Right hindlimb (tissue), 1 donor: ENCODE results near the gene LRG1.

Experiments
- DNase-seq: peaks from one replicate; pipeline ENCODE4 v3.0.0-alpha.2; 2018

LRG1 gene

GRCh38 chr19:4524808-4525562 is 14.9 kb downstream of the LRG1 start:
- DNase-seq, result peak; percentile 61

- no peak for DNase-seq
These were observed 16.3 kb downstream of the LRG1 start for GRCh38 chr19:4523306-4524110.

DNA sequence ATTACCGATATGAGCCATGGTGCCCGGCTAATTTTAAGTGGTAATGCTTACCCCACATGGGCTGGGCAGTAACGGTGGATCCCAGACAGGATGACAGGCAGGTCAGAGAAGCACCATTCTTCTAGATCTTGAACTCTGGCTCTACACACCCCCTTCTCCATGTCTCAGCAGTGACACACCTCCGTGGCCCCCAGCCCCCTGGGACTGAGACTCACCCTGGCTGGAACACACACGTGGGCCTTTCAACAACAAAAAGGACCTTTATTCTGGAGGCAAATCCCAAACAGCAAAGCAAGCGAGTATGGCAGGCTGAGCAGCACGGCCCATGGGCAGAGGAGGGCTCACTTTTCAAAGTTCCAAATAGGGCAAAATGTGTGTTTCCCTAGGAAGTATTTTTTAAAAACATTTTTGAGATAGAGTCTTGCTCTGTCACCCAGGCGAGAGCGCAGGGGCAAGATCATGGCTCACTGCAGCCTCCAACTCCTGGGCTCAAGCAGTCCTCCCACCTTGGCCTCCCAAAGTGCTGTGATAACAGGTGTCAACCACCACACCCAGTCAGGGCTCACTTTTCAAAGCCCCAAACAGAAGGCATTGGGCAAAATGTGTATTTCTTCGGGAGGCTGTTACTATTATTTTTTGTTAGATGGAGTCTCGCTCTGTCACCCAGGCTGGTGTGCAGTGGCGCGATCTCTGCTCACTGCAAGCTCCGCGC is 17.4 kb downstream of the LRG1 start:
- DNase-seq, result no peak

- DNase-seq, result no peak
These were observed 18.0 kb downstream of the LRG1 start for GRCh38 chr19:4521888-4522242.

DNA sequence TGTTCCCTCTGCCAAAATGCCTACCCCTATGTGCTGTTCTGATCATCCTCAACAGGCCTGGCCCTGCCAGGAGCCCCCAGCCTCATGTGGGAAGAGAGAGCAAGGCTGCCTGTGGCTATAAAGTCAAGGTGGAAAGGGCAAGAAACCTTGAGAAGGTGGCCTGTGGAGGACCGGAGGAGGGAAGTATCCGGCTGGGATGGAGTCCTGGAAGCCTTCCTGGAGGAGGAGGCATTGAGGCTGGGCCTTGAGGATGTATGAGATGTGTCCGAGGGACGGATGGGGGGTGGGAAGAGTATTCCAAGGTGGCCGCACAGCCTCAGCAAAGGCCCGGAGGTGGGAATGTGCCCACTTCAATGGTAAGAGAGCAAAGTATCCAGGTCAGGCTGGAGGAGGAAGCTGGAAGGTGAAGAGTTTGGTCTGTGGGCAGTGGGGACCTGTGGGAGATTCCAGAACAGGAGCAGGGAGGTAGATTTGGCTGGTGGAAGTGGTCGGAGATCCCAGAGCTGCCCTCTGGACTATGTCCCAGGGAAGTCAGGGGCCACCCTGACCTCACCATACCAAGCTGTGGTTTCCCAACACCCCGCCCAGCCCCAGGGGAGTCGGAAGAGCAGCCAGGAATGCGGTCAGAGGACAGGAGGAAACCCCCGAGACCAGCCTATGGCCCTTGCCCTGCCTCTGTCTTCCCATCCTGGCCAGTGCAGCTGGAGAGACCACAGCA is 18.5 kb downstream of the LRG1 start:
- DNase-seq, result no peak

DNA sequence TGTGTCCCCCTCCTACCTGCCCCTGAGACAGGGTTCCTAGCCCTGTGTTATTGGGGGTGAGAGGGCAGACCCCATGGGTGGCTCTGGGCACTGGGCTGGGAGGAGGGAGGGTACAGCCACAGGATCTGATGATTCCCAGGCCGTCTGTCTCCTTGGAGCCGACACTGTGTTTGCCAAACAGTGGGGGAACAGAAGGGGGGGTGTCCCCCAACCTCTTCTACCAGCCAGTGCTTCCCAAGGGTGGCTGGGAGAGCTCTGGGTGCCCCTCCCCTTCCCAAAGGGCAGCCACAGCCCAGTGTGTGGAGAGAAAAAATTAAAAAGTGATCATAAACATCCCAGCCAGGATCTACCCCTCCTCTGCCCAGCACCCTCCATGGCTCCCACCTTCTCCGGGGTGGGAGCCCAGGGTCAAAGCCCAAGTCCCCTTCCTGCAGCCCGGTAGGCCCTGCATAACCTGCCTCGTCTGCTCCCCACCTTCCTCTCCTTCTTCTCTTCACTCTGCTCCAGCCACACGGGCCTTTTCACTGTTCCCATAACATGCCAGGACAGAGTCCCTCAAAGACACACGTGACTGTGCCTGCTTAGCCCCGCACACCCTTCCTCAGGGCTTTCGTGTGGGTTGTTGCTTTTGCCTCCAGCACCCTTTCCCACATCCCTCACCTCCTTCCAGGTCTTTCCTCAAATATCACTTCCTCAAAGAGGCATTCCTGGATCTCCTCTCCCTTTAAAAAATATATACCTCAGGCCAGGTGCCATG is 20.1 kb downstream of the LRG1 start:
- no peak for DNase-seq

- no peak for DNase-seq
These were observed 20.7 kb downstream of the LRG1 start for GRCh38 chr19:4519172-4519496.

GRCh38 chr19:4518345-4519171 is 21.3 kb downstream of the LRG1 start, which contains the start of gene PLIN4:
TSS of gene PLIN4 (minus strand) at chr19:4518486. CDS start at chr19:4518272, 214 bp downstream.
- DNase-seq, result peak; percentile 72

GRCh38 chr19:4517451-4518057 is 22.3 kb downstream of the LRG1 start:
- no peak for DNase-seq

GRCh38 chr19:4516939-4517300 is 22.9 kb downstream of the LRG1 start:
- peak; percentile 46 for DNase-seq

DNA sequence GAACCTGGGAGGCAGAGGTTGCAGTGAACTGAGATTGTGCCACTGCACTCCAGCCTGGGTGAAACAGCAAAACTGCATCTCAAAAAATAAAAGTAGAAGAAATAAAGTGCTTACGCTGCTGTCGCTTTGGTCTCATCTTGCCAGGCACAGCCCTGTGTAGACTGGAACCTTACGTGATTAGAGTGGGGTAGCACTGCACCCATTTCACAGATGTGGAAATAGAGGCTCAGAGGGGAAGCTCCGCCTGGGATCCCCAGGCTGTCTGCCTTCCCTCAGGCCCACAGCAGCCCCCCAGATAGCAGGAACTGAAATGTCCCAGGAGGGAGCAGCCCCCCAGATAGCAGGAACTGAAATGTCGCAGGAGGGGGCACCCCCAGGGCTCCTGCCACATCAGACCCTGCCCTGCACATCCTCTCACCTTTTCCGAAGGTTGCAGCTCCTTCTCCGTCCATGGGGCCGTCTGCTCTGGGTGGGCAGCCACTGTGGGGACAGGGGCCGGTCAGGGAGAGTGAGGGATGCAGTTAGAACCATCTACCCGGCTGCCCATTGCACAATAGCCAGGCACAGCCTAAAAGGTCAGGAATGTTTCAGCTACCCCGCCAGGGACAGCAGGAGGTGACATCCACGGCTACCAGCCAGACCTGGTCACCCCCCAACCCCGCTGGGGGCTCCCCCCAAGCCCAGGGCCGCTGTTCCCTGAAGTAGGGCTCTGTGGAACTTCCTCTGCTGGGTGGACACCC is 23.5 kb downstream of the LRG1 start:
- DNase-seq, result no peak

DNA sequence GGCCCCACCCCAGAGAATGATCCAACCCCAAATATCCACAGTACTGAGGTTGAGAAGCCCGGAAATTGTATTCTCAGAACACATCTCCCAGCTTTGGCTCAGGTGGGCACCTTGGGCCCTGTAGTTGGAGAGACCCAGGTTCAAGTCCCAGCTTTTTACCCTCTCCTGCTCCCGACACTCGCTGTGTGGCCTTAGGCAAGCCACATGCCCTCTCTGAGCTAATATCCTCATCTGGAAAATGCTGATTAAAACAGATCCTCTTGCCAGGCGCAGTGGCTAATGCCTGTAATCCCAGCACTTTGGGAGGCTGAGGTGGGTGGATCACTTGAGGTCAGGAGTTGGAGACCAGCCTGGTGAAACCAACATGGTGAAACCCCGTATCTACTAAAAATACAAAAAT is 24.1 kb downstream of the LRG1 start:
- no peak for DNase-seq

- no peak for DNase-seq
These were observed 26.6 kb downstream of the LRG1 start for GRCh38 chr19:4513248-4513647.

- DNase-seq, result no peak
These were observed 27.8 kb downstream of the LRG1 start for GRCh38 chr19:4512070-4512469.

- no peak for DNase-seq
These were observed 28.4 kb downstream of the LRG1 start for GRCh38 chr19:4511300-4512054.

DNA sequence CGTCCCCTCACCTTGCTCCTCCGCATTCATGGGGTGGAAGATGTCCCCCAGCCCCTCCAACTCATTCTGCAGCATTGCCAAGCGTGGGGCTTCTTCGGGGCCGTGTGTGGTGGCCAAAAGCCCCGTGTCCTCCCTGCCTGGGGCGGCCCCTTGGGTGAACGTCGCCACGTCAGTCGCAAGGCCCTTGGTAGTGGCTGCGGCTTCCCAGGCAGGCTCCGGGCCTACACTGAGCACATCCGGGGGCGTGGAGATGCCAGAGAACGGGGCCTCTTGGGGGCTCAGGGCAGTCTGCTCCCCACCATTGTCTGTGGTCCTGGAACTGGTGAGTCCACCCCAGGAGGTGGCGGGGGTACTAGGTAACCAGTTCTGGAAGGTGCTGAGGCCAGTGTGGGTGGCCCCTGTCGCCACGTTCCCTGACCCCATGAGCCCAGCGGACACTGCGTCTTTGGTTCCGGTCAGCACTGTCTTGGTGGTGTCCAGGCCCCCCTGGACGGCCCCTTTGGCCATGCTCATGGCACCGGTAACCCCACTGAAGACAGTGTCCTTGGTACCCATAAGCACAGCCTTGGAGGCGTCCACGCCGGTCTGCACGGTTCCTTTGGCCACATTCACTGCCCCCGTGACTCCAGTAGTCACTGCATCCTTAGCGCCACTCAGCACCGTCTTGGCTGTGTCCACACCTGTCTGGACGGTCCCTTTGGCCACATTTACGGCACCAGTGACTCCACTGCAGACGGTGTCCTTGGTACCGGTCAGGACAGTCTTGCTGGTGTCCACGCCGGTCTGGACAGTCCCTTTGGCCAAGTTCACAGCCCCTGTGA is 29.2 kb downstream of the LRG1 start:
- DNase-seq, result no peak

DNA sequence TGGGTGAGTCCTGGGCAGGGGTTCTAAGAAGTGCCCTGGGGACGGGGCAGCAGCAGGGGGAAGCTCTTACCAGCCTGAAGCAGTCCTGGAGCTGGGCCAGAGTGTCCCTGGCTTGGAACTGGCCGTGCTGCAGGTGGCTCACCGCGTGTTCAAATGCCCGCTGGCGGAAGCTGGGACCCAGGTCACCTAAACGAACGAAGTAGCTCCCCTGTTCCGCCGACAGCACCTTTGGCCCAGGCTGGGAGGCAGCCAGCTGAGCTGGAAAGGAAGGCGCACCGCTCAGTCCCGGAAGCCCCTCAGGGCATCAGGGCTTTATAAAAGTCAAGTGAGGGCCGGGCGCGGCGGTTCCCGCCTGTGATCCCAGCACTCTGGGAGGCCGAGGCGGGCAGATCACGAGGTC is 31.1 kb downstream of the LRG1 start:
- DNase-seq, result no peak

- no peak for DNase-seq
These were observed 32.0 kb downstream of the LRG1 start for GRCh38 chr19:4507804-4508203.

GRCh38 chr19:4507150-4507452 is 32.7 kb downstream of the LRG1 start:
- DNase-seq, result no peak
